HepG2 (cell line): Measurements from ENCODE around the gene DGKG. TPM values are rescaled to one million over a fixed set of nuclear protein-coding genes. Genes with fewer than 3 reads are reported as not detected.

Experiments used
- ATAC-seq: fragments of 200-7000 bp; cut with Tn5 transposase; 3 replicates; pipeline ENCODE4 v1.9.1; 2020; ENCODE audit warnings: mild to moderate bottlenecking, moderate library complexity
- BruUV-seq: library from RNA; stranded (reverse); fragments of 400-500 nt; replicated peaks from 2 replicates; lab custom pipeline; 2021; lab: Mats Ljungman, UMichigan
- CTCF ChIA-PET: fragments of 300-600 bp; formaldehyde crosslinking; extraction: SDS; loops from one replicate; lab custom pipeline; 2021; ENCODE audit warnings: low total read pairs, inconsistent platforms, low intra/inter-chr PET ratio; lab: Yijun Ruan, JAX
- POLR2A ChIA-PET: fragments of 350-600 bp; sonication (Branson Sonifier 250); formaldehyde crosslinking; loops from one replicate; lab custom pipeline; 2020; ENCODE audit warnings: antibody characterized with exemption, inconsistent platforms; lab: Yijun Ruan, JAX
- DNase-seq: peaks from one replicate; pipeline ENCODE4 v3.0.0-alpha.2; 2015; ENCODE audit warnings: low spot score
- FAIRE-seq: peaks from 3 replicates; lab custom pipeline; 2011; peaks lifted over from hg19 to GRCh38; lab: Jason Lieb, UNC
- H2AFZ ChIP-seq: one replicate; pipeline ENCODE4 v1.6.1; 2011; ENCODE audit warnings: low read length, inconsistent platforms
- H3K27ac ChIP-seq: fragments of 300-600 bp; 3 replicates; pipeline ENCODE4 v1.8.0; 2011; ENCODE audit warnings: mixed run types, mild to moderate bottlenecking, mixed read lengths, low read length, inconsistent platforms; ENCODE audit not compliant: insufficient read depth; ENCODE audit errors: extremely low read length
- H3K27me3 ChIP-seq, 2 experiments: fragments of 200-600 bp in 1 of 2; 2 replicates in 1 of 2; 3 replicates in 1 of 2; pipeline versions ENCODE4 v1.6.0 to v1.8.0; 2011; ENCODE audit warnings: low read length in 2 of 2, mild to moderate bottlenecking in 2 of 2, moderate library complexity in 2 of 2, inconsistent platforms in 1 of 2; ENCODE audit not compliant: insufficient read depth in 2 of 2, control insufficient read depth in 1 of 2
- H3K36me3 ChIP-seq, 2 experiments: fragments of 200-600 bp in 1 of 2; replicated peaks in 1 of 2; 2 replicates in 1 of 2; 3 replicates in 1 of 2; pipeline versions ENCODE4 v1.5.1 to v1.8.0; 2011; ENCODE audit warnings: low read length in 2 of 2, inconsistent platforms in 1 of 2; ENCODE audit not compliant: insufficient read depth in 2 of 2, control insufficient read depth in 1 of 2
- H3K4me1 ChIP-seq: 2 replicates; pipeline ENCODE4 v1.5.1; 2012; ENCODE audit warnings: low read length, inconsistent platforms; ENCODE audit not compliant: insufficient read depth
- H3K4me2 ChIP-seq: 2 replicates; pipeline ENCODE4 v1.6.0; 2011; ENCODE audit warnings: low read depth, low read length, inconsistent platforms
- H3K4me3 ChIP-seq, 3 experiments: fragments of 200-600 bp in 1 of 3; sonication (generic), shearing (Covaris generic) in 1 of 3; replicated peaks in 1 of 3; 2 replicates each; pipeline ENCODE4 v1.5.1; 2011 to 2016; ENCODE audit warnings: low read length in 3 of 3, inconsistent platforms in 2 of 3, low read depth in 2 of 3, mild to moderate bottlenecking in 2 of 3, control low read depth in 1 of 3, mixed read lengths in 1 of 3; ENCODE audit not compliant: insufficient read depth in 1 of 3
- H3K79me2 ChIP-seq: one replicate; pipeline ENCODE4 v1.6.1; 2011; ENCODE audit warnings: low read length, inconsistent platforms; ENCODE audit not compliant: insufficient read depth
- H3K9ac ChIP-seq: 2 replicates; pipeline ENCODE4 v1.6.0; 2011; ENCODE audit warnings: mild to moderate bottlenecking, low read depth, low read length, inconsistent platforms; ENCODE audit not compliant: insufficient read depth
- H3K9me3 ChIP-seq: 2 replicates; pipeline ENCODE4 v1.5.1; 2012; ENCODE audit warnings: mild to moderate bottlenecking, low read length
- H4K20me1 ChIP-seq: 2 replicates; pipeline ENCODE4 v1.6.0; 2011; ENCODE audit warnings: inconsistent platforms, mild to moderate bottlenecking, low read length, moderate library complexity; ENCODE audit not compliant: insufficient read depth
- ASH2L ChIP-seq: fragments of 300-600, 200-600 bp; sonication (generic); IDR thresholded peaks from 2 replicates; pipeline ENCODE4 v1.7.0; 2017; ENCODE audit warnings: low read depth, mild to moderate bottlenecking, moderate library complexity, mixed read lengths, low read length; ENCODE audit not compliant: insufficient read length
- ATF2 ChIP-seq: sonication (generic); formaldehyde crosslinking; IDR thresholded peaks from 2 replicates; pipeline ENCODE4 v1.4.0; 2020; ENCODE audit warnings: missing genetic modification reagents
- HIVEP1 ChIP-seq: sonication (generic); formaldehyde crosslinking; IDR thresholded peaks from 2 replicates; pipeline ENCODE4 v1.4.0; 2020; ENCODE audit warnings: mild to moderate bottlenecking, missing genetic modification reagents
- KLF6 ChIP-seq: IDR thresholded peaks from 2 replicates; pipeline ENCODE4 v1.8.0; 2016; ENCODE audit warnings: missing biosample characterization, missing genetic modification reagents
- MYC ChIP-seq: sonication (generic); formaldehyde crosslinking; IDR thresholded peaks from 2 replicates; pipeline ENCODE4 v1.9.0; 2021; ENCODE audit warnings: missing genetic modification reagents, borderline replicate concordance
- PPARG ChIP-seq: conservative IDR thresholded peaks from 2 replicates; pipeline ENCODE4 v1.6.1; 2016; ENCODE audit warnings: missing biosample characterization, missing genetic modification reagents
- SIX4 ChIP-seq: sonication (generic); formaldehyde crosslinking; IDR thresholded peaks from 2 replicates; pipeline ENCODE4 v1.4.0; 2020; ENCODE audit warnings: missing genetic modification reagents
- UBTF ChIP-seq: sonication (generic); formaldehyde crosslinking; IDR thresholded peaks from 2 replicates; pipeline ENCODE4 v1.4.0; 2020; ENCODE audit warnings: mild to moderate bottlenecking, missing genetic modification reagents
- USF2 ChIP-seq, 2 experiments: sonication (generic) in 1 of 2; formaldehyde crosslinking in 1 of 2; IDR thresholded peaks; 2 replicates each; pipeline versions ENCODE4 v1.5.1 to v1.6.1; 2011 to 2020; ENCODE audit warnings: borderline replicate concordance in 1 of 2, low read depth in 1 of 2, low read length in 1 of 2, mild to moderate bottlenecking in 1 of 2, missing genetic modification reagents in 1 of 2, moderate library complexity in 1 of 2
- ZNF232 ChIP-seq: sonication (generic); formaldehyde crosslinking; IDR thresholded peaks from 2 replicates; pipeline ENCODE4 v1.4.0; 2020; ENCODE audit warnings: missing genetic modification reagents, borderline replicate concordance
- ZNF879 ChIP-seq: sonication (generic); formaldehyde crosslinking; IDR thresholded peaks from 2 replicates; pipeline ENCODE4 v1.8.1; 2023; ENCODE audit warnings: missing genetic modification reagents
- WGBS: methylation state at CpG from one replicate; pipeline ENCODE4 v1.1.6; 2017; ENCODE audit warnings: low lambda C conversion rate; 5-methylcytosine and 5-hydroxymethylcytosine counted together
- in situ Hi-C: cut with HindIII; loops from 2 replicates; pipeline ENCODE4 v1.10.0; 2017; ENCODE audit warnings: low pct_unique_long_range_greater_than_20kb; ENCODE audit not compliant: extremely low pct_ligation_motif_present
- intact Hi-C: fragments of 100-400 bp; cut with micrococcal nuclease; formaldehyde crosslinking; loops from one replicate; pipeline ENCODE4 v1.10.0; 2022; ENCODE audit not compliant: unreplicated experiment
- polyA plus RNA-seq, 8 experiments: library from polyadenylated mRNA; depleted of rRNA in 3 of 8; stranded (reverse) in 7 of 8; unstranded in 1 of 8; fragments of >200 nt; fragmentation: Illumina TruSeq in 4 of 8; extraction: Trizol in 4 of 8; gene quantifications; 2 replicates each; pipeline versions ENCODE4 v1.2.1 to v1.2.3, GENCODE V29; 2011 to 2016; ENCODE audit warnings: low read depth in 4 of 8, missing spikeins in 1 of 8, mixed read lengths in 1 of 8; ENCODE audit not compliant: insufficient read depth in 1 of 8
- total RNA-seq, 5 experiments: library from RNA; depleted of rRNA; stranded (reverse); fragments of >200 nt; fragmentation: Illumina TruSeq; extraction: Trizol; gene quantifications; 2 replicates each; pipeline ENCODE4 v1.2.3, GENCODE V29; 2016; ENCODE audit warnings: low read depth in 1 of 5

DGKG gene
- total and polyA plus RNA-seq, 2 of the 13 experiments (the other 11 are each of a cell fraction or from before 2014, with no cell fraction given) = 3.8 to 6.2 TPM

GRCh38 chr3:186182850-186183249 lies 179.2 kb downstream of the DGKG start:
- BruUV-seq = no TSS peak
- TF ChIP-seq HIVEP1 (no peak), PPARG (CRISPR knock-in tag) (no peak), UBTF (CRISPR knock-in tag) (no peak), KLF6 (CRISPR knock-in tag) (no peak), ZNF879 (CRISPR knock-in tag) (no peak), ATF2 (no peak), SIX4 (CRISPR knock-in tag) (no peak), ASH2L (no peak), ZNF232 (CRISPR knock-in tag) (no peak), MYC (CRISPR knock-in tag) (no peak), USF2 (IDR thresholded peaks at IDR 0.05; ENCODE audit: low read depth, low read length) (no peak), USF2 (CRISPR knock-in tag; IDR thresholded peaks at IDR 0.05; ENCODE audit: borderline replicate concordance) (no peak)
- TF ChIP-seq, all 625 proteins: peak for 0
- in situ Hi-C loops (no loop called here), intact Hi-C loops (no loop called here)
- ATAC-seq (no peak), DNase-seq (no peak), FAIRE-seq (no peak)
- H4K20me1 ChIP-seq = no peaks in the 10 kb centered on the region
- CTCF ChIA-PET = no interaction called here
- POLR2A ChIA-PET = no interaction called here
- no peaks in the 10 kb centered on the region for H3K27me3 ChIP-seq
- no peaks in the 10 kb centered on the region for H3K4me1 ChIP-seq
- no peak overlapping the region for H3K9ac ChIP-seq
- WGBS = 92% methylated on average over 4 of the region's 6 CpGs
- no peaks in the 10 kb centered on the region for H3K79me2 ChIP-seq
- H3K27ac ChIP-seq = no peak overlapping the region
- H3K9me3 ChIP-seq = no peaks in the 10 kb centered on the region
- H2AFZ ChIP-seq = no peak overlapping the region
- H3K4me2 ChIP-seq = no peak overlapping the region
- H3K4me3 ChIP-seq = no peak overlapping the region
- H3K36me3 ChIP-seq = peaks cover 0 to 6% of the 10 kb centered on the region in 2 experiments; a peak in 2 of 5 replicates
